HL-60 (cell line): Measurements from ENCODE around the gene DDX60.

Source experiments
- DNase-seq, 2 experiments: peaks; one replicate each; pipeline ENCODE4 v3.0.0-alpha.2; 2010 to 2020; ENCODE audit warnings: low read depth in 1 of 2, low spot score in 1 of 2
- H3K27ac ChIP-seq: fragments of 250-450 bp; sonication (Bioruptor Pico); replicated peaks from 2 replicates; pipeline ENCODE4 v1.5.1; 2020; ENCODE audit warnings: mild to moderate bottlenecking, moderate library complexity
- H3K27me3 ChIP-seq: fragments of 250-450 bp; sonication (Bioruptor Pico); 2 replicates; pipeline ENCODE4 v1.5.1; 2021; ENCODE audit warnings: mild to moderate bottlenecking, moderate library complexity; ENCODE audit not compliant: insufficient read depth, poor library complexity, severe bottlenecking
- H3K4me3 ChIP-seq: replicated peaks from 2 replicates; pipeline ENCODE4 v1.5.1; 2011; ENCODE audit warnings: mild to moderate bottlenecking, control low read depth, low read length; ENCODE audit not compliant: insufficient read depth
- GABPA ChIP-seq: IDR thresholded peaks from 2 replicates; pipeline ENCODE4 v1.6.1; 2012; ENCODE audit warnings: low read depth
- POLR2AphosphoS5 ChIP-seq: IDR thresholded peaks from 2 replicates; pipeline ENCODE4 v1.6.1; 2012; ENCODE audit warnings: low read depth
- SPI1 ChIP-seq: IDR thresholded peaks from 2 replicates; pipeline ENCODE4 v1.6.1; 2012; ENCODE audit warnings: low read depth, mild to moderate bottlenecking, borderline replicate concordance
- TF ChIP-seq, protein P1 (sequence below): IDR thresholded peaks from 2 replicates; pipeline ENCODE4 v1.6.1; 2012; ENCODE audit warnings: low read depth; ENCODE audit not compliant: insufficient replicate concordance
- TF ChIP-seq, protein P2 (sequence below): IDR thresholded peaks from one replicate; pipeline ENCODE4 v1.5.1; 2011; ENCODE audit warnings: low read length, control low read depth, inconsistent platforms; ENCODE audit not compliant: insufficient read depth

Gene DDX60

GRCh38 chr4:168257768-168258167, 60.8 kb downstream of the DDX60 start:
- no peak overlapping the region for H3K4me3 ChIP-seq
- no peak overlapping the region for H3K27ac ChIP-seq
- peak; percentile 1 to 9 for DNase-seq
- TF ChIP-seq, protein P1, sequence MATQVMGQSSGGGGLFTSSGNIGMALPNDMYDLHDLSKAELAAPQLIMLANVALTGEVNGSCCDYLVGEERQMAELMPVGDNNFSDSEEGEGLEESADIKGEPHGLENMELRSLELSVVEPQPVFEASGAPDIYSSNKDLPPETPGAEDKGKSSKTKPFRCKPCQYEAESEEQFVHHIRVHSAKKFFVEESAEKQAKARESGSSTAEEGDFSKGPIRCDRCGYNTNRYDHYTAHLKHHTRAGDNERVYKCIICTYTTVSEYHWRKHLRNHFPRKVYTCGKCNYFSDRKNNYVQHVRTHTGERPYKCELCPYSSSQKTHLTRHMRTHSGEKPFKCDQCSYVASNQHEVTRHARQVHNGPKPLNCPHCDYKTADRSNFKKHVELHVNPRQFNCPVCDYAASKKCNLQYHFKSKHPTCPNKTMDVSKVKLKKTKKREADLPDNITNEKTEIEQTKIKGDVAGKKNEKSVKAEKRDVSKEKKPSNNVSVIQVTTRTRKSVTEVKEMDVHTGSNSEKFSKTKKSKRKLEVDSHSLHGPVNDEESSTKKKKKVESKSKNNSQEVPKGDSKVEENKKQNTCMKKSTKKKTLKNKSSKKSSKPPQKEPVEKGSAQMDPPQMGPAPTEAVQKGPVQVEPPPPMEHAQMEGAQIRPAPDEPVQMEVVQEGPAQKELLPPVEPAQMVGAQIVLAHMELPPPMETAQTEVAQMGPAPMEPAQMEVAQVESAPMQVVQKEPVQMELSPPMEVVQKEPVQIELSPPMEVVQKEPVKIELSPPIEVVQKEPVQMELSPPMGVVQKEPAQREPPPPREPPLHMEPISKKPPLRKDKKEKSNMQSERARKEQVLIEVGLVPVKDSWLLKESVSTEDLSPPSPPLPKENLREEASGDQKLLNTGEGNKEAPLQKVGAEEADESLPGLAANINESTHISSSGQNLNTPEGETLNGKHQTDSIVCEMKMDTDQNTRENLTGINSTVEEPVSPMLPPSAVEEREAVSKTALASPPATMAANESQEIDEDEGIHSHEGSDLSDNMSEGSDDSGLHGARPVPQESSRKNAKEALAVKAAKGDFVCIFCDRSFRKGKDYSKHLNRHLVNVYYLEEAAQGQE = no peak
- TF ChIP-seq, protein P2, sequence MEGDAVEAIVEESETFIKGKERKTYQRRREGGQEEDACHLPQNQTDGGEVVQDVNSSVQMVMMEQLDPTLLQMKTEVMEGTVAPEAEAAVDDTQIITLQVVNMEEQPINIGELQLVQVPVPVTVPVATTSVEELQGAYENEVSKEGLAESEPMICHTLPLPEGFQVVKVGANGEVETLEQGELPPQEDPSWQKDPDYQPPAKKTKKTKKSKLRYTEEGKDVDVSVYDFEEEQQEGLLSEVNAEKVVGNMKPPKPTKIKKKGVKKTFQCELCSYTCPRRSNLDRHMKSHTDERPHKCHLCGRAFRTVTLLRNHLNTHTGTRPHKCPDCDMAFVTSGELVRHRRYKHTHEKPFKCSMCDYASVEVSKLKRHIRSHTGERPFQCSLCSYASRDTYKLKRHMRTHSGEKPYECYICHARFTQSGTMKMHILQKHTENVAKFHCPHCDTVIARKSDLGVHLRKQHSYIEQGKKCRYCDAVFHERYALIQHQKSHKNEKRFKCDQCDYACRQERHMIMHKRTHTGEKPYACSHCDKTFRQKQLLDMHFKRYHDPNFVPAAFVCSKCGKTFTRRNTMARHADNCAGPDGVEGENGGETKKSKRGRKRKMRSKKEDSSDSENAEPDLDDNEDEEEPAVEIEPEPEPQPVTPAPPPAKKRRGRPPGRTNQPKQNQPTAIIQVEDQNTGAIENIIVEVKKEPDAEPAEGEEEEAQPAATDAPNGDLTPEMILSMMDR = no peak
- TF ChIP-seq GABPA = no peak
- peak; percentile 40; the same call in 1 of the 2 replicates for TF ChIP-seq SPI1
- no peak for TF ChIP-seq POLR2AphosphoS5
- no peaks in the 10 kb centered on the region for H3K27me3 ChIP-seq

GRCh38 chr4:168248176-168248710, 70.3 kb downstream of the DDX60 start:
- no peak overlapping the region for H3K4me3 ChIP-seq
- H3K27ac ChIP-seq = no peak overlapping the region
- no peak for TF ChIP-seq GABPA
- TF ChIP-seq SPI1 = no peak
- TF ChIP-seq, protein P1 = no peak
- TF ChIP-seq POLR2AphosphoS5 = no peak
- TF ChIP-seq, protein P2 = no peak
- no peaks in the 10 kb centered on the region for H3K27me3 ChIP-seq
- DNase-seq = no peak

DNA sequence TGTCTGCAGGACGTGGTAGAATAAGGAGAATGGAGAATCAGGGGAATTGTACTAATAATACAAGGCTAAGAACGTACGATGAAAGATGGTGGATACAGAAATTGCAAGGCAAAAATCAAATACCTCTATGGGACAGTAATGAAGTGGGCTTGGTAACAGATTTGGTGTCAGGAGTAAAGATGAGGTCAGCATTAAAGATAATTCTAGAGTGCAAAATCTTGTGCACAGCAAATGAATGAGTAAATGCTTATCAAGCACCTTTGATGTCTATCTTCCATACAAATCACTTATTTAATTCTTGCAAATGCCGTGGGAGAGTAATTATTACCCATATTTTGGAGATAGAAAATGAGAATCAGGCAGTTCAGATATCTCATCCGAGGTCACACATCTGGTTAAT, 70.9 kb downstream of the DDX60 start:
- Histone ChIP-seq H3K4me3 (no peak overlapping the region), H3K27ac (no peak overlapping the region), H3K27me3 (no peaks in the 10 kb centered on the region)
- no peak for TF ChIP-seq POLR2AphosphoS5
- TF ChIP-seq, protein P2 = no peak
- TF ChIP-seq SPI1 = no peak
- TF ChIP-seq, protein P1 = no peak
- no peak for TF ChIP-seq GABPA
- DNase-seq = no peak
